ENCODE measurements around the gene OR2T12. TPM values are rescaled to one million over a fixed set of nuclear protein-coding genes. Genes with fewer than 3 reads are reported as not detected.
"Not testable (repeated sequence)": the region's sequence is repeated elsewhere in the genome, so short reads cannot be mapped to it uniquely, and the experiment has no call there.

Gene OR2T12, protein sequence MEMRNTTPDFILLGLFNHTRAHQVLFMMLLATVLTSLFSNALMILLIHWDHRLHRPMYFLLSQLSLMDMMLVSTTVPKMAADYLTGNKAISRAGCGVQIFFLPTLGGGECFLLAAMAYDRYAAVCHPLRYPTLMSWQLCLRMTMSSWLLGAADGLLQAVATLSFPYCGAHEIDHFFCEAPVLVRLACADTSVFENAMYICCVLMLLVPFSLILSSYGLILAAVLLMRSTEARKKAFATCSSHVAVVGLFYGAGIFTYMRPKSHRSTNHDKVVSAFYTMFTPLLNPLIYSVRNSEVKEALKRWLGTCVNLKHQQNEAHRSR
- not detected for polyA plus RNA-seq (ENCODE audit: low read depth in 6 of 6)

DNA sequence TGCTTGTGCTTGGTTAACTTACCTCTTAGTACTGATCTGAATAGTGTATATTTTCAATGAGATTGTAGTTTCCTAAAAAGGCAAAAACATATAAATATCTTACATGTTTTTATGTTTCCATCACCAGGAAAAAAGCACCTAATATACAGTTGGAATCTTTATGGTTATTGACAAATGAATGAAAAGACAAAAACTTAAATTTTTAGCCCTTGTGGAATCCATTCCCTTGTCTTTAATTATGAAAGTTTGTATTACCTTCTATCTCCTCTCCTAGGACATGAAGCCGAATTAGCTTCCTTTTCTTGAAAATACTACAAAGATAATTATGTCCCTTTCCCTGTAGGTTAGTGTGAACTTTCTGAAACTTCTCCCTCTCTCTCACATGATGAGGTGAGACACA is at the start of gene OR2T12:
OR2T12 (minus strand) TSS at position 101 of the 400 bp plus-strand sequence. CDS start 7,846 bp downstream, outside the sequence.
- Mint-ChIP-seq H3K27ac (no peak within 1 kb of the TSS), H3K27me3 (peaks cover 0 to 3% (median 0%) of the 10 kb centered on the region in 3 donors), H3K9me3 (peaks cover 0 to 12% (median 0%) of the 10 kb centered on the region in 7 donors), H3K36me3 (no peaks in the 10 kb centered on the region), H3K4me3 (no peak within 1 kb of the TSS), H3K4me1 (no peaks in the 10 kb centered on the region)
- ATAC-seq (ENCODE audit: low read depth in 2 of 2) (no peak), DNase-seq (no peak)

DNA sequence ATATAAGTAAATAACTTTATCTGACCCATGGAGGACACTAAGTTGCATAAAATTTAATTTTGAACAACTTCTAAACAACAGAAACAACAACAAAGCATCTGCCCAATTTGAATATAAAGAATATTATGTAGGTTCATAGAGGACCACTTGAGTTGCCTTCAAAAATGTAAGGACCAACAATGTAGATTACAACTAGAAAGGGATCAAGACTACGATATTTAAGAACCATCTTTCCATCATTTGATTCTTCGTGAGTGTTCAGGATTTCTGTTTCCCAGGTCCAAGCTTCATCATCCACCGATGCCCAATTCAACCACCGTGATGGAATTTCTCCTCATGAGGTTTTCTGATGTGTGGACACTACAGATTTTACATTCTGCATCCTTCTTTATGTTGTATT is 45.3 kb upstream of the OR2T12 start, which contains the start of gene OR14C36:
OR14C36 (plus strand) TSS at position 301 of the 400 bp plus-strand sequence; CDS start at position 301, 0 bp downstream.
- DNase-seq (no peak), ATAC-seq (ENCODE audit: low read depth in 2 of 2) (no peak)
- Mint-ChIP-seq H3K9me3 (no peaks in the 10 kb centered on the region), H3K4me3 (no peak within 1 kb of the TSS), H3K27me3 (peaks cover 0 to 13% (median 10%) of the 10 kb centered on the region in 3 donors), H3K27ac (no peak within 1 kb of the TSS), H3K36me3 (no peaks in the 10 kb centered on the region), H3K4me1 (no peaks in the 10 kb centered on the region)

DNA sequence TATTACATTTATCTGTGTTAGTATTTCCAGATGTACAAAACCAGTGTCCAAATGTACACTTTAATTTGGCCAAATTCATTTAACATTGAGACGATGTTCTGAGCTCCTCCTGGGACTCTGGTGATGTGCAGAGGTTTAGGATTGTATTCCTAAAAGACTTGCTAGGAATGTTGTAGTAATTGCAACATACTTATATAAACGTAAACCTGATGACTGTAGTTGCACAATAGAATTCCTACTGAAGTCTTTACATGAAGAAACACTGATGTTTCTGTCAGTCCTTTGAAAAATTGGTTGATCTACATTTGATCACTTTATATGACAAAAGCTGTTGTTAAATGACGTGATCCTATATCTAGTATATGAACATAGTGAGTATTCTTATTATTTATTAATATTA is 40.2 kb upstream of the OR2T12 start:
- no peak for ATAC-seq (ENCODE audit: low read depth in 2 of 2)
- no peak overlapping the region for H3K4me3 Mint-ChIP-seq
- H3K27me3 Mint-ChIP-seq, result peaks cover 0 to under 1% (median 0%) of the 10 kb centered on the region in 3 donors

DNA sequence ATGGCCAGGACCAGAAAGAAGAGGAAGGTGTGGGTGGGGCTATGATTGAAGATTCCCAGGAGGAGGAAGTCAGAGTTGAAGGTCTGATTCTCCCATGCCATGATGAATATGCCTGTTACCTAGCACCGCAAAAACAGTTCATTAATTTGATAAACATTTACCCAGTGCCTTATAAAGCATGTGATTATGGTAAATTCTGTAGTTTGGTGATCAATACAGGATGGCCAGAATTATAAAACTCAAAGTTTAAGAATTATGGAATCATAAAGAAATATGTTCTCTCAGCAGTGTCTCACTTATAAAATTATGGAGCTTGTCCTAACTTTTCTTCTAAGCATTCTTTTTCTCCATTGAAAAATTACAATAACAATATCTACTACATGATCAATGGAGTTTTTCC is 21.2 kb upstream of the OR2T12 start, which contains the start of gene OR2M7:
OR2M7 (minus strand) TSS at position 101 of the 400 bp plus-strand sequence; CDS start at position 101, 0 bp downstream.
- ATAC-seq (ENCODE audit: low read depth in 2 of 2) (no peak), DNase-seq (no peak)
- no peak within 1 kb of the TSS for H3K4me3 Mint-ChIP-seq
- peaks cover 0 to 8% (median 5%) of the 10 kb centered on the region in 3 donors for H3K27me3 Mint-ChIP-seq
- no peaks in the 10 kb centered on the region for H3K4me1 Mint-ChIP-seq
- H3K36me3 Mint-ChIP-seq, result no peaks in the 10 kb centered on the region
- H3K27ac Mint-ChIP-seq, result peak within 1 kb of the TSS in 1 of 6 donors; percentile 11
- peaks cover 0 to 6% (median 0%) of the 10 kb centered on the region in 7 donors for H3K9me3 Mint-ChIP-seq

More for the DNA sequence above, 40.2 kb upstream of the OR2T12 start:
- Mint-ChIP-seq H3K4me1 (no peaks in the 10 kb centered on the region), H3K9me3 (no peaks in the 10 kb centered on the region), H3K27ac (no peak overlapping the region), H3K36me3 (no peaks in the 10 kb centered on the region)
- DNase-seq, result no peak

DNA sequence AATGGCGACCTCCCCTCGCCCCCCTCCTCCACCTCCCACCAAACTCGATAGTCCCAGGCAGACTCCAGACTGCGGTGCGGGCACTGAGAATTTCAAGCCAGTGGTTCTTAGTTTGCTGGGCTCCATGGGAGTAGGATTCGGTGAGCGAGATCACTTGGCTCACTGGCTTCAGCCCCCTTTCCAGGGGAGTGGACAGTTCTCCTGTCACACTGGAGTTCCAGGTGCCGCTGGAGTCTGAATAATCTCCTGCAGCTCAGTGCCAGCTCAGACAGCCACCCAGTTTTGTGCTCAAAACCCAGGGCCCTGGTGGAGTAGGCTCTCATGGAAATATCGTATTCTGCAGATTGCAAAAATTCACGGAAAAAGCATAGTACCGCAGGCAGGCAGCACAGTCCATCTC is 13.6 kb upstream of the OR2T12 start:
- no peaks in the 10 kb centered on the region for H3K4me1 Mint-ChIP-seq
- DNase-seq, result no peak
- H3K27ac Mint-ChIP-seq, result no peak overlapping the region
- no peak overlapping the region for H3K4me3 Mint-ChIP-seq
- no peak for ATAC-seq (ENCODE audit: low read depth in 2 of 2)
- peaks cover 0 to 22% (median 18%) of the 10 kb centered on the region in 3 donors for H3K27me3 Mint-ChIP-seq
- peaks cover 0 to 18% of the 10 kb centered on the region in 2 donors for H3K36me3 Mint-ChIP-seq
- H3K9me3 Mint-ChIP-seq, result peaks cover 5 to 43% (median 30%) of the 10 kb centered on the region in 7 donors

DNA sequence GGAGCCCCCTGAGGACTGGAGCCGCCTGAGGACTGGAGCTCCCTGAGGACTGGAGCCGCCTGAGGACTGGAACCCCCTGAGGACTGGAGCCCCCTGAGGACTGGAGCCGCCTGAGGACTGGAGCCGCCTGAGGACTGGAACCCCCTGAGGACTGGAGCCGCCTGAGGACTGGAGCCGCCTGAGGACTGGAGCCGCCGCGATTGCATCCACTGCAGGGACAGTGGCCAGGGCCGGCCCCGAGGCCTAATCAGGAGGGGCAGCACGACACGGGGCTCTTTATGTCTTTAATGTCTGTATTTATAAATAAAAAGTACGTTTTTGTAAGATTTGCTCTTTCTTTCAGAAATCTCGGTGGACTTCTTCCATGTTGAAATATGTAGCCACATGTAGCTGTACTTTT is 3.5 kb upstream of the OR2T12 start:
- H3K4me1 Mint-ChIP-seq; ATAC-seq (ENCODE audit: low read depth in 2 of 2); H3K27me3 Mint-ChIP-seq; H3K36me3 Mint-ChIP-seq; DNase-seq; H3K9me3 Mint-ChIP-seq; H3K27ac Mint-ChIP-seq; H3K4me3 Mint-ChIP-seq: not testable (repeated sequence)

DNA sequence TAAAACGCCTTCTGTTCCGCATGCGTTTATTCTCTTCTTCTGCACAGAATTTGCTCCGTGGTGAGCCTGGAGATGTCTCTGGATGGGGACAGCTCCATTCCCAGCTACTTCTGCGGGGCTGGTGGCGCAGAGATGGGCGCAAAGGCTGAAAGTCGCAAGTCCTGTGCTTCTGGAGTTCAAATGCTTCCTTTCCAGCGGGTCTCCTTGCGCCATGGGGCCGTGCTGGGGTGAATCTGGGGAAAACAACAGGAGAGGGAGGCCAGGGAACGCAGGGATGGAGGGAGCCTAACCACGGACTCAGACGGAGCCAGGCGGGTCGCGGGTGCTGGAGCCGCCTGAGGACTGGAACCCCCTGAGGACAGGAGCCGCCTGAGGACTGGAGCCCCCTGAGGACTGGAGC is 2.9 kb upstream of the OR2T12 start:
- H3K36me3 Mint-ChIP-seq, result no peaks in the 10 kb centered on the region
- H3K9me3 Mint-ChIP-seq, result peaks cover 0 to 2% (median 0%) of the 10 kb centered on the region in 7 donors
- no peak overlapping the region for H3K4me3 Mint-ChIP-seq
- DNase-seq (no peak), ATAC-seq (ENCODE audit: low read depth in 2 of 2) (no peak)
- H3K27me3 Mint-ChIP-seq, result peaks cover 0 to 3% (median 0%) of the 10 kb centered on the region in 3 donors
- no peak overlapping the region for H3K27ac Mint-ChIP-seq
- no peaks in the 10 kb centered on the region for H3K4me1 Mint-ChIP-seq

DNA sequence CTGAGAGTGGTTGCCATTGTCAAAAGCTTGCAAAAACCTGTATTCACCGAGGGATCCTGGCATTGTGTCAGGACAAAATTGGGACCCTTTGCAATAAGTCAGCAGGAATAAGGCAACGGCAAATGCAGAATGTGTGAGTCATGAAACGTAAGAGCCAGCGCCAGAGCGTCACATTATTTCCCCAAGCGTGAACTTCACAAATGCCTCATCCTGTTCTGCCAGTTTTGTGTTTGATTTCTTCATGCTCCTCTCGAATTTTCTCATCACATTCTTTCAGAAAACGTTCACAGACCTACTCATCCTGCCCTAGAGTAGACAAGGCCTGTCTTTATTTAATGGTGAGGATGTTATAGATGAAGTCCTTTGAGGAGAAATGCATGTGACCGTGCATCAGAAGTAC is 2.4 kb upstream of the OR2T12 start:
- not testable (repeated sequence) for H3K27me3 Mint-ChIP-seq; H3K36me3 Mint-ChIP-seq; DNase-seq; H3K9me3 Mint-ChIP-seq; ATAC-seq (ENCODE audit: low read depth in 2 of 2); H3K27ac Mint-ChIP-seq; H3K4me1 Mint-ChIP-seq; H3K4me3 Mint-ChIP-seq

DNA sequence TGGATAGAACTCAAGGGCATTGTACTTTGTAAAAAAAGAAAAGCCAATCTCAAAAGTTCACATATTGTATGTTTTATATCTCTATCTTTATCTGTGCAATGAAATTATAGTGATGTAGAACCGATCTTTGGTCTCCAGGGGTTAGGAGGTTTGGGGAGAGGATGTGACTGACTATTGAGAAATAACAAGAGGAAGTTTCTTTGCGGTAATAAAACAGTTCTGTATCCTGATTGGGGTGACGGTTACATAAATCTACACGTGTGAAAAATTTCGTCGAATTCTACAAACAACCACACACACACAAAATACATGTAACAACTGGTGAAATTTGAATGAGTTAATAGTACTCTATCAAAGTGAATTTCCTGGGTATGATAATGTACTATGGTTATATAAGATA is 14.8 kb downstream of the OR2T12 start:
- Mint-ChIP-seq H3K36me3 (no peaks in the 10 kb centered on the region), H3K27me3 (no peaks in the 10 kb centered on the region), H3K27ac (peak overlapping the region in 1 of 6 donors; percentile 7), H3K4me1 (peaks cover 4 to 7% (median 5%) of the 10 kb centered on the region in 3 donors), H3K4me3 (no peak overlapping the region), H3K9me3 (peaks cover 0 to 6% (median 0%) of the 10 kb centered on the region in 7 donors)
- ATAC-seq (ENCODE audit: low read depth in 2 of 2) (no peak), DNase-seq (no peak)

DNA sequence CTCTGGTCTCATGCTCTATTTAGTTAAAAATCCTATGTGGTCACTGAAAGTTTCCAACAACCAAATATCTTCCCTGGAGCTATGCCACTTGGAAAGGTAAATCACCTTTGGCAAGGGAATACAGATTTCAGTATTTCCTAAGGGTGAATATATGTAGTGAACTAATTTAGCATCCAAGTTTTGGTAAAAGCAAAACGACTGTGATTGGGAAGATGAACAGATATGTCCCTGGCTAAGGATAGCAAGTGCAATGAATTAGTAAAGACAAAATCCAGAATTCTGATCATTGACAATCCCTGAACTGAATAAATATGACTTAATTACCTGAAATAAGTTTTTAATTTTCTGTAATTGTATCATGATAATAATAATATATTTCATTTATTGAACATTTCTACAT is 25.3 kb downstream of the OR2T12 start, which contains the start of gene OR2T33:
OR2T33 (minus strand) TSS at position 101 of the 400 bp plus-strand sequence. CDS start 4,162 bp downstream, outside the sequence.
- peaks cover 0 to 5% (median 0%) of the 10 kb centered on the region in 7 donors for H3K9me3 Mint-ChIP-seq

DNA sequence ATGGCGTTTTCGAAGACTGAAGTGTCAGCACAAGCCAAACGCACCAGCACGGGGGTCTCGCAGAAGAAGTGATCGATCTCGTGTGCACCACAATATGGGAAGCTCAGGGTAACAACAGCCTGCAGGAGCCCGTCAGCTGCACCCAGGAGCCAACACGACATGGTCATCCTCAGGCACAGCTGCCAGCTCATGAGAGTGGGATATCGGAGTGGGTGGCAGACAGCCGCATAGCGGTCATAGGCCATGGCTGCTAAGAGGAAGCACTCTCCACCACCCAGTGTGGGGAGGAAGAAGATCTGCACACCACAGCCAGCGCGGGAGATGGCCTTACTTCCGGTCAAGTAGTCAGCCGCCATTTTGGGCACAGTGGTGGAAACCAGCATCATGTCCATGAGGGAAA is 30.0 kb downstream of the OR2T12 start:
- not testable (repeated sequence) for H3K27me3 Mint-ChIP-seq; ATAC-seq (ENCODE audit: low read depth in 2 of 2); DNase-seq; H3K4me1 Mint-ChIP-seq; H3K27ac Mint-ChIP-seq; H3K36me3 Mint-ChIP-seq; H3K9me3 Mint-ChIP-seq; H3K4me3 Mint-ChIP-seq

More for the DNA sequence above, 25.3 kb downstream of the OR2T12 start, which contains the start of gene OR2T33:
- ATAC-seq (ENCODE audit: low read depth in 2 of 2) (no peak), DNase-seq (no peak)
- no peaks in the 10 kb centered on the region for H3K36me3 Mint-ChIP-seq
- H3K4me3 Mint-ChIP-seq, result no peak within 1 kb of the TSS
- H3K27me3 Mint-ChIP-seq, result no peaks in the 10 kb centered on the region
- H3K27ac Mint-ChIP-seq, result peak within 1 kb of the TSS in 1 of 6 donors; percentile 1
- H3K4me1 Mint-ChIP-seq, result no peaks in the 10 kb centered on the region

DNA sequence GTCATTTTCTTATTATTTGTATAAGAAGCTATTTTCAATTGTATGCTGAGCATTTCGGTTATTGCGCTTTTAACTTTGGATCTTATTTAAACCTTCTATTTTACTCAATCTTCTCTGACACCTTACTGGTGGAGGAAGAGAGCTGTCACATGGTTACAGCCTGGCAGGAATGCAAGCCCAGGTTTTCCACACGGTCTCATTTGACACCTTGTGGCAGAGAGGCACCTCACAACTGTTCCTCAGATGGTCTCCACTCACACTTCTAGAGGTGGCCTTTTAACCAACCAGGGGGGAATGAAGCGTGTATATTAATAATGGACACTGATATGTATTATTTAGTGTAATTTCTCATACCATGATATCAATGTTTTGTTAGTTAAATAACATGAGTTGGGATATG is 35.0 kb downstream of the OR2T12 start:
- Mint-ChIP-seq H3K36me3 (no peaks in the 10 kb centered on the region), H3K4me1 (no peaks in the 10 kb centered on the region), H3K4me3 (no peak overlapping the region), H3K27ac (no peak overlapping the region), H3K9me3 (peaks cover 0 to 12% (median 5%) of the 10 kb centered on the region in 7 donors), H3K27me3 (no peaks in the 10 kb centered on the region)
- DNase-seq (no peak), ATAC-seq (ENCODE audit: low read depth in 2 of 2) (no peak)

DNA sequence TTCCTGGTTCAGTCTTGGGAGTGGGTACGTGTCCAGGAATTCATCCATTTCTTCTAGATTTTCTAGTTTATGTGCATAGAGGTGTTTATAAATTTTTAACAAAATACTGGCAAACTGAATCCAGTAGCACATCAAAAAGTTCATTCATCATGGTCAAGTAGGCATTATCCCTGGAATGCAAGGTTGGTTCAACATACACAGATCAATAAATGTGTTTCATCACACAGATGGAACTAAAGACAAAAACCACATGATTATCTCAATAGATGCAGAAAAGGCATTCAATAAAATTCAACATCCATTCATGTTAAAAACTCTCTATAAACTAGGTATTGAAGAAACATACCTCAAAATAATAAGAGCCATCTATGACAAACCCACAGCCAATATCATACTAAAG is 43.9 kb downstream of the OR2T12 start:
- not testable (repeated sequence) for DNase-seq; ATAC-seq (ENCODE audit: low read depth in 2 of 2); H3K27ac Mint-ChIP-seq; H3K4me1 Mint-ChIP-seq; H3K27me3 Mint-ChIP-seq; H3K4me3 Mint-ChIP-seq
- Mint-ChIP-seq H3K9me3 (peaks cover 5 to 31% (median 15%) of the 10 kb centered on the region in 7 donors), H3K36me3 (peaks cover 10 to 12% of the 10 kb centered on the region in 2 donors)

DNA sequence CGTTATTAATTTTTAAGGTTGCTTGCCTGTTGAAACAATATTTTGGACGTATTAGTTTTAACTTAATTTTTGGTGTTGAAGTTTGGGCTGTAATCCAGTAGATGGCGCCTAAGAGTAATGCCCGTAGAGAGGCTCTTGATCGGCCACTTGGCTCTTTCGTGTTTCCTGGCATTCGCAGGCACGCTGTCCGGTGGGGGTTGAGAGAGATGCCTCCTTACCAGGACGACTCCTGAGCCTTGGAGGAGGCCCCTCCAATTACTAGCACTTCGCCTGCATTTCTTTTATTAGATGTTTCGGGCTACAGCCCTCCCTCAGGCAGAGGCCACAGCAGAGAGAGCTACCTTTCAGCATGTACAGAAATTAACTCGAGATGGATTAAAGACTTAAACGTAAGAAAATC is 60.0 kb downstream of the OR2T12 start:
- Mint-ChIP-seq H3K4me1 (peaks cover 3 to 5% (median 4%) of the 10 kb centered on the region in 3 donors), H3K27me3 (peaks cover 8 to 13% (median 9%) of the 10 kb centered on the region in 3 donors), H3K9me3 (peaks cover 0 to 5% (median 2%) of the 10 kb centered on the region in 7 donors), H3K4me3 (peak overlapping the region in 2 of 8 donors; percentile 32 to 61), H3K27ac (no peak overlapping the region), H3K36me3 (no peaks in the 10 kb centered on the region)
- DNase-seq (peak; percentile 12), ATAC-seq (ENCODE audit: low read depth in 2 of 2) (no peak)

All from naive B cell (primary cell).